ENCODE data around the gene EIF3J.

The EIF3J gene

DNA sequence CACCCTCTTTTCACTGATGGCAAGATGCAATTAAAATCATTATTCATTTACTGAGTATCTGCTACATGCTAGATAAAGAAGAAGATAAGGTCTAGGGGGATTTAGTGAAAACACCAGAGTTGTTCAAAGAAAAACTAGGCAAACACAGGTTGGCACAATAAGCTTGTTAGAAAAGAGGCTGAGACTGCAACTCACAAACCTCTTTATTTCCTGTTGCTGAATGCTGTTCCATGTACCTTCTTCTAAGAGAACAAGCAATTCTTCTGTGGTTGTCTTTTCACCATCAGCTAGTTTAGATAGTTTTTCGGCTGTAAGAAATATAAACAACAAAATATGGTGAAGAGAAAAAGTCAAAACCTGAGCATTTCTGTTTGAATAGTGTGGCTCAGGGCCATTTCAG, 61.1 kb downstream of the EIF3J start:
- Histone ChIP-seq H3K27ac (ENCODE audit: low read length) (no peak overlapping the region), H3K27me3 (ENCODE audit: insufficient read depth, low read length) (no peaks in the 10 kb centered on the region), H3K4me1 (ENCODE audit: insufficient read depth, low read length) (no peaks in the 10 kb centered on the region), H3K36me3 (ENCODE audit: insufficient read depth, low read depth, low read length) (peaks cover 53% of the 10 kb centered on the region), H3K4me3 (ENCODE audit: low read length) (no peak overlapping the region), H3K9me3 (ENCODE audit: insufficient read depth, low read depth, low read length) (no peaks in the 10 kb centered on the region), H3K9ac (ENCODE audit: low read depth, low read length) (no peak overlapping the region)

GRCh38 chr15:44598892-44599291, 61.9 kb downstream of the EIF3J start:
- H3K27me3 ChIP-seq (ENCODE audit: insufficient read depth, low read length): no peaks in the 10 kb centered on the region
- H3K9me3 ChIP-seq (ENCODE audit: insufficient read depth, low read depth, low read length): no peaks in the 10 kb centered on the region
- H3K4me1 ChIP-seq (ENCODE audit: insufficient read depth, low read length): no peaks in the 10 kb centered on the region
- H3K36me3 ChIP-seq (ENCODE audit: insufficient read depth, low read depth, low read length): peaks cover 49% of the 10 kb centered on the region
- H3K9ac ChIP-seq (ENCODE audit: low read depth, low read length): no peak overlapping the region
- no peak overlapping the region for H3K27ac ChIP-seq (ENCODE audit: low read length)
- no peak overlapping the region for H3K4me3 ChIP-seq (ENCODE audit: low read length)

GRCh38 chr15:44603126-44603525, 66.2 kb downstream of the EIF3J start:
- H3K9ac ChIP-seq (ENCODE audit: low read depth, low read length): no peak overlapping the region
- H3K27ac ChIP-seq (ENCODE audit: low read length): no peak overlapping the region
- no peaks in the 10 kb centered on the region for H3K9me3 ChIP-seq (ENCODE audit: insufficient read depth, low read depth, low read length)
- H3K4me3 ChIP-seq (ENCODE audit: low read length): no peak overlapping the region
- peaks cover 50% of the 10 kb centered on the region for H3K36me3 ChIP-seq (ENCODE audit: insufficient read depth, low read depth, low read length)
- H3K27me3 ChIP-seq (ENCODE audit: insufficient read depth, low read length): no peaks in the 10 kb centered on the region
- H3K4me1 ChIP-seq (ENCODE audit: insufficient read depth, low read length): no peaks in the 10 kb centered on the region

DNA sequence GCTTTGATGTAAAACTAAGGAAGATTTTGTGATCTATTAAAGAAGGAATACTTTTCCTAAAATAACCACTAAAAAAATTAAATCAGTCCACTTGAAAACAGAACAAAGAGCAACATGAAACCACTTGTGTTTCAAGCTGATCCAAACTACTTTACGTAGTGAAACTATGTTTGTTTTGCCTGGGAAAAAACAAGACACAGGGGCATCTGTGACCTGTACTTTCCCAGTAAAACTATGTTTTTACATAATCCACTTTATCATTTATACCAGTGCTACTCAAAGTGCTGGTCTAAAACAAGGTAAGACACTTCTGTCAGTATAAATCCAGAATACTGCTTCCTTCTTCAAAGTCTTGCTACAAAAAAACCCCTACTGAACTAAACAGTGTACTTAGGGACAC, 69.8 kb downstream of the EIF3J start:
- no peaks in the 10 kb centered on the region for H3K4me1 ChIP-seq (ENCODE audit: insufficient read depth, low read length)
- H3K27me3 ChIP-seq (ENCODE audit: insufficient read depth, low read length): no peaks in the 10 kb centered on the region
- peaks cover 61% of the 10 kb centered on the region for H3K36me3 ChIP-seq (ENCODE audit: insufficient read depth, low read depth, low read length)
- H3K27ac ChIP-seq (ENCODE audit: low read length): no peak overlapping the region
- no peaks in the 10 kb centered on the region for H3K9me3 ChIP-seq (ENCODE audit: insufficient read depth, low read depth, low read length)
- no peak overlapping the region for H3K4me3 ChIP-seq (ENCODE audit: low read length)
- H3K9ac ChIP-seq (ENCODE audit: low read depth, low read length): no peak overlapping the region
